Measurements from ENCODE around the gene SYT14.

SYT14 gene

DNA sequence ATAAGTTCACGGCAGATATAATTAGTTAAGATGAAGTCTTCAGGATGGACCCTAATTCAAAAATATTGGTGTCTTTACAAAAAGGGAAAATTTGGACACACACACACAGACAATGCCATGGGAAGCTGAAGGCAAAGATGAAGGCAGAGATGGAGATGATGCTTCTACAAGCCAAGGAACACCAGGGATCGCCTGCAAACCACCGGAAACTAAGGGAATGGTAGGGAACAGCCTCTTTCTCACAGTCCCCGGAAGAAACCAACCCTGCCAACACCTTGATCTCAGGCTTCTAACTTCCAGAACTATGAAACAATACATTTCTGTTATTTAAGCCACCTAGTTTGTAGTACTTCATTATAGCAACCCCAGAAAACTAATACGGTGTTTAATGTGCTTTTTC, 279.5 kb downstream of the SYT14 start:
- DNase-seq, result no peak

DNA sequence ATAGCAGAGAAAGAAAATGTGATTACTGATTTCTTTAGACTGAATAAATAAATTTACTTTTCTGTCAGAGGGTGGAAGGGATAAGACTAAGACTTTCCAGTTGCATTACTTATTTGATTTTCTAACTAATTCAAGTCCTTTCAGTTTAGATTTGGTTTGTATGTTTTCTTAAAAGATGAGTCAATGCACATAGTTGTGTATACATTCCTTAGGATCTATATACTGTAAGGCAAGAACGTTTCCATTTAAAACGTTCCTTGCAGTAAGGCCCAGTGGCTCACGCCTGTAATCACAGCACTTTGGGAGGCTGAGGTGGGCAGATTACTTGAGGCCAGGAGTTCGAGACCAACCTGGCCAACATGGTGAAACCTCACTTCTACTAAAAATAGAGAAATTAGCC, 280.0 kb downstream of the SYT14 start:
- no peak for DNase-seq

Measured in activated CD4-positive, alpha-beta T cell treated with anti-CD3 and anti-CD28 coated beads, Interleukin-2, amount 50 U/mL, for 16 hours (primary cell).